ENCODE measurements around the gene MXD1. TPM values are rescaled to one million over a fixed set of nuclear protein-coding genes. Genes with fewer than 3 reads are reported as not detected.

MXD1 gene
- total and polyA plus RNA-seq, 2 of the 4 experiments (the other 2 are of a cell fraction): 2.0 to 3.7 TPM

DNA sequence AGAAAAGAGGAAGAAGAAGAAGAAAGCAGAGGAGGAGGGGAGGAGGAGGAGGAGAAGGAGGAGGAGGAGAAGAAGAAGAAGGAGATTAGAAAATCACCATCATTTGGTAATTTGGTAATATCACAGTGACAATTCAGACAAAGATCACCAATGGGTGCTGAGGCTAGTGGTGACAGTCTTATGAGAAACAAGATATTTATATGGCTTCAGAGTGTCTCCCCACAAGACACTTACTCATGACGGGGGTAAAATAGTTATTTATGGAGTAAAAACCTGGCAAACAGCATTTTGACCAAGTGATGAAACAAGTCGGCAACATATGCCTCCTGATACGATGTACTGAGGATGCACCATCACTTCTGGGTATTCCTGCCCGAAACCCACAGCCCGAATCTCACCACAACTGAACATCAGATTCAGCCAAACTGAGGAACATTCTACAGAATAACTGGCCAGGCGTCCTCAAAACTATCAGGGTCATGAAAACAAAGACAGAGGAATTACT lies 41.6 kb downstream of the MXD1 start:
- Histone ChIP-seq H2AK9ac (replicated peaks; ENCODE audit: low read depth, low read length, poor library complexity) (no peak overlapping the region), H3K36me3 (ENCODE audit: control insufficient read depth, insufficient read depth, low read length) (no peaks in the 10 kb centered on the region), H2BK120ac (ENCODE audit: low read depth, low read length) (no peak overlapping the region), H3K4me1 (ENCODE audit: control insufficient read depth, insufficient read depth, low read length) (no peaks in the 10 kb centered on the region), H3K23ac (ENCODE audit: low read depth, low read length) (no peak overlapping the region), H2BK5ac (ENCODE audit: low read depth, low read length, poor library complexity, severe bottlenecking) (no peak overlapping the region), H3K9me3 (ENCODE audit: control insufficient read depth, insufficient read depth, low read length) (no peaks in the 10 kb centered on the region), H3K79me1 (ENCODE audit: low read depth in 1 of 2, low read length in 2 of 2) (no peaks in the 10 kb centered on the region), H3K27me3 (ENCODE audit: control insufficient read depth, insufficient read depth, low read length) (peaks cover 37% of the 10 kb centered on the region), H3K14ac (replicated peaks; ENCODE audit: low read depth, low read length) (no peak overlapping the region), H4K8ac (ENCODE audit: low read depth in 2 of 2, low read length in 2 of 2) (no peak overlapping the region), H3K18ac (ENCODE audit: low read depth, low read length) (no peak overlapping the region), H3K9ac (ENCODE audit: low read depth, low read length) (no peak overlapping the region), H3K4me2 (ENCODE audit: low read depth, low read length) (no peak overlapping the region), H4K20me1 (ENCODE audit: insufficient read depth, low read length) (no peaks in the 10 kb centered on the region), H2AFZ (replicated peaks; ENCODE audit: low read length, poor library complexity) (no peak overlapping the region), H4K5ac (ENCODE audit: low read depth, low read length) (no peak overlapping the region), H2BK20ac (ENCODE audit: low read depth, low read length) (no peak overlapping the region), H3K4me3 (ENCODE audit: insufficient read depth, low read depth, low read length) (no peak overlapping the region), H3K4ac (ENCODE audit: low read depth, low read length) (no peak overlapping the region), H2BK15ac (ENCODE audit: low read depth, low read length) (no peak overlapping the region), H3K56ac (ENCODE audit: extremely low read depth, insufficient read depth, low read length) (no peak overlapping the region), H3K27ac (ENCODE audit: insufficient read depth, low read length) (no peak overlapping the region), H4K91ac (ENCODE audit: insufficient read depth, low read depth, low read length) (no peak overlapping the region), H3K9me1 (ENCODE audit: insufficient read depth, low read length) (peaks cover 6% of the 10 kb centered on the region; the same call in 1 of the 2 replicates), H2AK5ac (ENCODE audit: low read depth, low read length) (no peak overlapping the region)
- ATAC-seq (ENCODE audit: low read depth): no peak
- dilution Hi-C loops (cut with HindIII; ENCODE audit: low sequenced_read_pairs, unreplicated experiment): no loop called here
- intact Hi-C loops (cut with micrococcal nuclease): no loop called here
- BruUV-seq (replicated peaks): no TSS peak
- TF ChIP-seq FOS (IDR thresholded peaks at IDR 0.05; ENCODE audit: low read depth, low read length): no peak
- no peak for TF ChIP-seq MXI1 (IDR thresholded peaks at IDR 0.05; ENCODE audit: borderline replicate concordance, low read depth, low read length)
- no peak for TF ChIP-seq SMC3 (IDR thresholded peaks at IDR 0.05; ENCODE audit: low read depth, low read length)
- TF ChIP-seq, protein P1, sequence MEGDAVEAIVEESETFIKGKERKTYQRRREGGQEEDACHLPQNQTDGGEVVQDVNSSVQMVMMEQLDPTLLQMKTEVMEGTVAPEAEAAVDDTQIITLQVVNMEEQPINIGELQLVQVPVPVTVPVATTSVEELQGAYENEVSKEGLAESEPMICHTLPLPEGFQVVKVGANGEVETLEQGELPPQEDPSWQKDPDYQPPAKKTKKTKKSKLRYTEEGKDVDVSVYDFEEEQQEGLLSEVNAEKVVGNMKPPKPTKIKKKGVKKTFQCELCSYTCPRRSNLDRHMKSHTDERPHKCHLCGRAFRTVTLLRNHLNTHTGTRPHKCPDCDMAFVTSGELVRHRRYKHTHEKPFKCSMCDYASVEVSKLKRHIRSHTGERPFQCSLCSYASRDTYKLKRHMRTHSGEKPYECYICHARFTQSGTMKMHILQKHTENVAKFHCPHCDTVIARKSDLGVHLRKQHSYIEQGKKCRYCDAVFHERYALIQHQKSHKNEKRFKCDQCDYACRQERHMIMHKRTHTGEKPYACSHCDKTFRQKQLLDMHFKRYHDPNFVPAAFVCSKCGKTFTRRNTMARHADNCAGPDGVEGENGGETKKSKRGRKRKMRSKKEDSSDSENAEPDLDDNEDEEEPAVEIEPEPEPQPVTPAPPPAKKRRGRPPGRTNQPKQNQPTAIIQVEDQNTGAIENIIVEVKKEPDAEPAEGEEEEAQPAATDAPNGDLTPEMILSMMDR (conservative IDR thresholded peaks at IDR 0.05; ENCODE audit: low read depth, low read length): no peak
- TF ChIP-seq CHD1 (IDR thresholded peaks at IDR 0.05; ENCODE audit: low read depth, low read length): no peak
- TF ChIP-seq MAFK (IDR thresholded peaks at IDR 0.05; ENCODE audit: low read depth, low read length): no peak
- TF ChIP-seq BHLHE40 (IDR thresholded peaks at IDR 0.05; ENCODE audit: low read depth, low read length): no peak
- WGBS, 2 experiments (ENCODE audit: extremely low coverage in 2 of 2, insufficient read length in 1 of 2): 100% methylated on average over 1 of the region's 6 CpGs; no CpG with 5 or more reads in 1 of the 2 experiments
- no peak for DNase-seq
- POLR2A ChIA-PET (ENCODE audit: unreplicated experiment): no interaction called here
- in situ Hi-C loops (cut with MboI; ENCODE audit: low sequenced_read_pairs): no loop called here
- CTCF ChIA-PET: no interaction called here
